GM10266 (cell line): ENCODE results near the gene CHAMP1.

Experiments used
- DNase-seq: peaks from one replicate; pipeline ENCODE4 v3.0.0; 2012; ENCODE audit errors: extremely low spot score
- CTCF ChIP-seq: IDR thresholded peaks from 2 replicates; pipeline ENCODE4 v1.5.1; 2012; ENCODE audit warnings: mild to moderate bottlenecking, low read depth; ENCODE audit not compliant: control insufficient read depth, insufficient read depth; ENCODE audit errors: missing control alignments

Gene CHAMP1

GRCh38 chr13:114284680-114285079, 29.6 kb upstream of the CHAMP1 start:
- no peak for DNase-seq
- TF ChIP-seq CTCF = no peak

- DNase-seq = no peak
- TF ChIP-seq CTCF = no peak
Observed at GRCh38 chr13:114285166-114285808, 29.0 kb upstream of the CHAMP1 start.

DNA sequence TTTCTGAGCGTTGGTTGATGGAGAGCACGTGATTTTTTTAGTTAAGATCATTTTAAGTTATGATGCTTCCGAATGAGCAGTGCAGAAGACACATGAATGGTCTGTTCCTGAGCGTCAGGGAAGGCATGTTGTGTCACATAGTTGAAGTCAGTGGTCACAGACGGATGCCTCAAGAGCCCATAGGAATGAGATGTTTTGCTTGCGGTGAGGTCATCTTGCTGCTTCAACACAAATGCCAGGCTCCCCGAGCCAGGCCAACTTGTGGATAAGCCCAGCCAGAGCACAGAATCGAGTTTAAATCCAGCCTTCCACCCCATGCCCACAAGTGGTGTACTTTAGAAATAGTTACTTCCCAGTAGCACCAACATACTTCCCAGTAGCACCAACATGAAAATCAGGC, 27.5 kb upstream of the CHAMP1 start:
- no peak for TF ChIP-seq CTCF
- DNase-seq = no peak

DNA sequence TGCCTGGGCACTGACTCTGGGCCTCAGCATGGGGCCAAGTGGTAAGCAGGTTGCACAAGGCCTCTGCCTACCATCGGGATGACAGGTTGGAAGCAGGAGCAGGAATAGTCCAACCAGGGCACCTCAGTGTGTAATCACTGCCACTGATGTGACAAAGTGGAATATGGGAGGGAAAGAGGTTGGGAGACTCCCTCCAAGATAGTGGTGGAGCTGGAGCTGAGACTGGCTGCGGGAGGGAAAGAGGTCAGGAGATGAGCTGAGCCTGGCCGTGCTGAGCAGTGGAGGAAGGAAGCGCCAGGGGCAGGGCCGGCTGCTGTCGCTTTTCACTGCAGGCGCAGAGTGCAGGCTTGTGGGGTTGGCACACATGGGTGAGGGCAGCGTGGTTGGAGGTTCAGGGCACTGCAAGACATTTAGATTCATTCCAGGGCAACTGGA, 26.1 kb upstream of the CHAMP1 start:
- no peak for TF ChIP-seq CTCF
- no peak for DNase-seq

DNA sequence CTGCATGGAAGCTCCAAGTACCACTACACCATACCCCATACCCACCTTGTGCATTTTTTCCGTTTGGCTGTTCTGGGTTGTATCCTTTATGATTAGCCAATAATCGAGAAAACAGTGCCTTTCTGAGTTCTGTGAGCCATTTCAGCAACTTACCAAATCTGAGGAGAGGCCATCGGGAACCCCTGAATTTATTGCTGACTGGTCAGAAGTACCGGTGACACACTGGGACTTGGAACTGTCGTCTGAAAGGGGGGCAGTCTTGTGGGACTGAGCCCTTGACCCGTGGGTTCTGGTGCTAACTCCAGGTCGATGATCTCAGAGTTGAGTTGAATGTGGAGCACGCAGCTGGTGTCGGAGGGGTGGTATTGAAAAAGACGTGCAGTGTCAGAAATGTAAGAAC, 17.9 kb upstream of the CHAMP1 start:
- no peak for DNase-seq
- no peak for TF ChIP-seq CTCF

DNA sequence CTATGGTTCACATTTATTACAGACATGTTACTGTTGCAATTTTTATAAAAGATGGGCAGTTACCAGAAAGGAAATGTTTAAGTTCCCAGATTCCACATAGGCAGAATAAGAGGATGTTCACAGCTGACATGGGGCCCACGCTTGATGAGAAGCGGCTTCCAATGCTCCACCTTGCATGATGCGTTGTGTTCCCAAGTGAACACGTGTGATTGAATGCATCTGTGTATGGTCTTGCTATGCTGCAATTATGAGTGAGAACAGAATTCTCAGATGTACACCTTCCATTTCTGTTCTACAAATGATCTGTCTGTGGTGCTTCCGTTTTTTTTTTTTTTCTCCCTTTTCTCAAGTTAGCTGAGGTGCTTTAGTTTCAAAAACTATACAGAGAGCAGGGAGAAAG, 17.4 kb upstream of the CHAMP1 start:
- TF ChIP-seq CTCF = no peak
- no peak for DNase-seq

GRCh38 chr13:114298866-114299265, 15.4 kb upstream of the CHAMP1 start:
- DNase-seq = no peak
- no peak for TF ChIP-seq CTCF
